SK-MEL-5 (cell line): ENCODE data around the gene PEX3. TPM values are rescaled to one million over a fixed set of nuclear protein-coding genes. Genes with fewer than 3 reads are reported as not detected.

Experiments used
- DNase-seq: peaks from one replicate; pipeline ENCODE4 v3.0.0-alpha.2; 2016; ENCODE audit warnings: low read depth, low spot score
- in situ Hi-C: cut with HindIII; loops from 2 replicates; pipeline ENCODE4 v1.10.0; 2016; ENCODE audit warnings: low sequenced_read_pairs, high pct_unique_total_duplicates, low pct_unique_long_range_greater_than_20kb
- polyA plus RNA-seq, 2 experiments: library from polyadenylated mRNA; depleted of rRNA; stranded (reverse); fragments of >200 nt; gene quantifications; 2 replicates each; pipeline ENCODE4 v1.2.3, GENCODE V29; 2015
- total RNA-seq: library from RNA; depleted of rRNA; stranded (reverse); fragments of >200 nt; shearing (Covaris generic); gene quantifications from 2 replicates; pipeline ENCODE4 v1.2.3, GENCODE V29; 2014; rRNA removed

Gene PEX3, protein sequence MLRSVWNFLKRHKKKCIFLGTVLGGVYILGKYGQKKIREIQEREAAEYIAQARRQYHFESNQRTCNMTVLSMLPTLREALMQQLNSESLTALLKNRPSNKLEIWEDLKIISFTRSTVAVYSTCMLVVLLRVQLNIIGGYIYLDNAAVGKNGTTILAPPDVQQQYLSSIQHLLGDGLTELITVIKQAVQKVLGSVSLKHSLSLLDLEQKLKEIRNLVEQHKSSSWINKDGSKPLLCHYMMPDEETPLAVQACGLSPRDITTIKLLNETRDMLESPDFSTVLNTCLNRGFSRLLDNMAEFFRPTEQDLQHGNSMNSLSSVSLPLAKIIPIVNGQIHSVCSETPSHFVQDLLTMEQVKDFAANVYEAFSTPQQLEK
- total RNA-seq = 13.0 and 17.5 TPM in 2 replicates
- 11.8 and 12.2 TPM in 2 replicates for polyA plus RNA-seq (2015; cell fraction: cytosol; rRNA removed)
- polyA plus RNA-seq (2015; cell fraction: nucleus; rRNA removed) = 17.0 and 23.0 TPM in 2 replicates

DNA sequence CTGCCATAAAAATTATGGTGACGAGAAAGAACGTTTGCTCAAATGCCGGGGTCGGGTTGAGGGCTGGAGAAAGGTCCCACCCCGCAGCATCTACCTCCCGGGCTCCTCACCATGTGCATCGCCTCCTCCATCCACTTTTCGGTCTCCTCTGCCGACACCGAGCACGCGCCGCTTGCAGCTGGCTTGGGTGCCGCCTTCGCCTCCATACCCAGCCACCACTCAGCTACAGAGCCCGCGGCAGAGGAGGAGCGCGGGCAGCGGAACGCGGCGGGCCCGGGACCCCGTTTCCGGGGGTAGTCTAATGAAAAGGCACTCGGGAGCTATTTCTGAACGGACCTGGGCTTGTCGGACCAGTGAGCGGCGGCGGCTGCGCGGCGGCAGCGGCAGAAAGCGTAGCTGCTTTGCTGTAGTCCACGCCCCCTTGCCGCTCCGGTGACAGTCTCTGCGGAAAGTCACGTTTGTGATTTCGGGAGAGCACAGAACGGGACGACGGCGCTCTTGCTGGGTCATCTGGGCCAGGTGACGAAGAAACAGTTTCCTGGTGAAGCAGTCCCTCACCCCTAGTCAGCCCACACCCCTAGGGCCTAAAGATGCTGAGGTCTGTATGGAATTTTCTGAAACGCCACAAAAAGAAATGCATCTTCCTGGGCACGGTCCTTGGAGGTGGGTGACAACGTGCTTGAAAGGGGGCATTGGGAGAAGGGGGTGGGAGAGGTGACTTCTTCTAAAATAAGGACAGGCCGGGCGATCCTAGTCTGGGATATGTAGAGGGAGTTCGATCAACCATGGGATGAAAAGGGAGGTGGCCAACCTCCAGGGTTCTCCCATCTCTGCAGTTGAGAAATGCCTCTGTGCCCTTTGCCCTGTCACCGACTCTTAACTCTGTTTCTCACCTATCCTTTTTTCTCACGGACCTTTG lies at the start of gene PEX3, which contains the start of gene ADAT2:
Gene PEX3 (plus strand): TSS at position 353 of the 919 bp plus-strand sequence. CDS start 238 bp downstream, at position 591.
Gene ADAT2 (minus strand): TSS at position 243 of the 919 bp plus-strand sequence. CDS start 37 bp downstream, at position 206.
- DNase-seq = peak; percentile 89
- in situ Hi-C loops = no loop called here

DNA sequence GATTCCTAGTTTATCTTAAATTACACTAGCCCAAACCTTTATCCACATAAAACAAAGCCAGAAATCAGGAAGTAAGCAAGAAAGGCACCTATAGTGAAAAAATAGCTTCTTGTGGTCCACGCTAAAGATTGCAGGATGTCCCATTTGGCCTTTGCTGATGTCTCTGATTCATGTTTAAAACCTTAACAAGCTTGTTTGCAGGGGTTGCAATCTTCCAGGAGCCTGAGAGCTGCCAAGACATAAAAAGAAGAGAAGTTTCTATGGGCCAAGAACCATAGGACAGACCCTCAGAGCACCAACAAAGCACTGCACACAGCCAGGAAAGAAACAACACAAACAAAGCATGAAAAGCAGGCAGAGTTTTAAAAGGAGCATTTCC lies 49.5 kb upstream of the PEX3 start:
- in situ Hi-C loops = no loop called here
- DNase-seq = no peak

DNA sequence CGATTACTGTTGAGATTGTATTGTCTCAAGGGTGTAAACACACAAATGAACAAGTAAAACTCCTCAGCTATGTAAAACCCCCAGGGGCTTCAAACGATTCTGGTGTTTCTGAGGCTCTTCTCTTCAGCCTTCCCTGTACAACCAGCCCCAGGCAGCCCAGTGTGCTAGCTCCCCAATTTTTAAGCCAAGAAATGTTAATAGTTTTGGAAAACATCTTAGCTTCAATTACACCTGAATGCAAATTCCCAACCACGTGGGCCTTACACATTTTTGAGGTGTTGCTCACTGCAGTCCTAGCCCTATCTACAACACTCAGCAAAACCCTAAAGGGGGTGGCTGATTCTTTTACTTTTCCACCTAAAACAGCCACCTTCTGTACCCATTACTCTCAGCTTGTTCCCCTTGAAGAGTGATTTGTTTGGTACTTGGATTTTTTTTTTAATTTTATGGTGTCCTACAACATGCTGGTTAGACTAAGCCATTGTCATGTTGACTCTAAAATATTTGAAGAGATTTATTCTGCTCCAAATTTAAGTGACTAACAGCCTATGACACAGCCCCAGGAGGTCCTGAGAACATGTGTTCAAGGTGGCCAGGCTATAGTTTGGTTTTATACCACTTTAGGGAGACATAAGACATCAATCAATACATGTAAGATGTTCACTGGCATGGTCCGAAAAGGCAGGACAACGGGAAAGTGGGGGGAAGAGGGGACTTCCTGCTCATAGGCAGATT lies 48.8 kb upstream of the PEX3 start:
- in situ Hi-C loops = no loop called here
- DNase-seq = no peak

DNA sequence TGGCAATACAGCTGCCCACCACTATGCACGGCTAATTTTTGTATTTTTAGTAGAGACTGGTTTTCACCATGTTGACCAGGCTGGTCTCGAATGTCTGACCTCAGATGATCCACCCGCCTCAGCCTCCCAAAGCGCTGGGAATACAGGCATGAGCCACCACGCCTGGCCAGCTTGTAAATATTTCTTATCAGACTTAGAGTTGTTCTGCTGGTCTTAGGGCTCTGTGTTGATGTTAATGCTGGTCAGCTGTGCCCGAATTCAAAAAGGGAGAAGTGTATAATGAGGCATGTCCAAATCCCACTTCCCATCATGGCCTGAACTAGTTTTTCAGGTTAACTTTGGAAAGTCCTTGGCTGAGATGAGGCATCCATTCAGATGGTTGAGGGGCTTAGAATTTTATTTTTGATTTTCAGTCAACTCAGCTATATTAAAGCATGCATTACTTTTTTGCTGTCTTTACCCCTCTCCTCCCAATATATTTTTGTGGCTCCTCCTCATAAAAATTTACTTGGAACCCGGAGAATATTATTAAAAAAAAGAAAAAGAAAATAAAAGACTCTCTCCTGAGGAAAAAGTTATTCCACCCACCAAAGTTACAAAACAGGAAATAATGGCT lies 47.8 kb upstream of the PEX3 start:
- no peak for DNase-seq
- in situ Hi-C loops = no loop called here

DNA sequence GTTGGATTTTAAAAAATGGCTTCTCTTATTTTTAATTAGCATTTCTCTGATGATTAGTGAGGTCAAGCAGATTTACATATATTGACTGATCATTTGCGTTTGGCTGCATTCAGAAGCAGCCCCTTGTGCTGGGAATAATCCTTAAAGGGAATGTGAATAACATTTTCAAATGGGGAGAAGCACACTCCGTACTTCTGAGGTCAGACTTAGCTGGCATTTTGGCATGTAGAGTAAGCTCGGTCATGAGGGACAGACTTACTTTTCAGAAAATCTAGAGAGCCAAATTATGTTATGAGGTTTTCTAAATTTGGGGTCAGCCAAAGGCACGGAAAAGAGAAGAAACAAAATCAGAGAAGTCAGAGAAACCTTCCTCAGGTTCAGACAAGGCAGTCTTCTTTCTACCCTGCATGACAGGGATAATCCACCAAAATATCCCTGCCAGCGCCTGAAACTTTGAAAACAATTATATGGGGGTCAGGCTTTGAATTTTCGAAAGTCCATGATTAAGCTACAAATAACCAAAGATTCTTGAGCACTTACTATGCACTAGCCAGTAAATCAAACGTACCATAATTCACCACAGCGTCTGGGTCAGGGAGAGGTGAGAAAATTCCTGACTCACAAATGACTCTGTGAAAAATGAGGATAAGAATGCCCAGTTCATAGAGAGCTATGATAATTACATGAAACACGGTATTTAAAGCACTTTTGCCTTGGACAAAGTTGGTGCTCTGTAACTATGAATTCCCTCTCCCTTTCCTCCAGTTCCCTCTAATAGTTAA lies 45.0 kb upstream of the PEX3 start:
- in situ Hi-C loops = no loop called here
- no peak for DNase-seq

DNA sequence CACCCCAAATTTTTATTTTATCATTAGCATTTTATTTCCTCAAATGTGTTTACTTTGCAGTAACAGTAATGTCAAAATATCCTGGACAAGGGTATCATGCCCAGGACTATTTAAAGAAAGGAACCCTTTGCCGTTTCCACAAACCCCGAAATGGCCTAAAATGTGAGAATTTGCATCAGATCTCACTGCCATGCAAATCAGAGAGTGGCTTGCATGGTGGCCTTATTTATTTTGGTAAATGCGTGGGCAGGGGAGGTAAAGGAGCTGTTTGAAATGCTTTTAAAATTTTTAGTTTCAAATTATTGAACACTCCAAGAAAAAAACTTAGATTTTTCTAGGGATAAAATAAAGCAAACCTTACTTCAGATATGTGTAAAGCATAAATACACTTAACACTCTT lies 43.9 kb upstream of the PEX3 start:
- in situ Hi-C loops = no loop called here
- no peak for DNase-seq

- no peak for DNase-seq
Measured at GRCh38 chr6:143408151-143408786, 42.3 kb upstream of the PEX3 start.

DNA sequence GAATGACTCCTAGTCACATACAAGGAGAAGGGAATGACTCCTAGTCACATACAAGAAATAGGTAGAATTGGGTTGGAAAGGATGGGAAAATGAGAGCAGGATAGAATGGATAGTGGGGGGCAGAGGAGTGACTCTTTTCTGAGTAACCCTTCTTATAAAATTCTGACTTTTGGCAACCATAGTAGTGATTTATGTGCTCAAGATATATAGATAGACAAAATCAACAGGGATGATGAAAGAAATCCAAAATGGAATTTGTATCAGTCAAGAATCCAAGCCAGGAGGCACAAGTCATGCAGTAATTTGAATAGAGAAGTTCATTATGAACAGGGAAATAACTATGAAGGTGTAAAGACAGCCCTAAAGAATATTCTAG lies 41.8 kb upstream of the PEX3 start:
- in situ Hi-C loops = no loop called here
- DNase-seq = no peak

More at GRCh38 chr6:143408151-143408786, 42.3 kb upstream of the PEX3 start:
- in situ Hi-C loops = no loop called here

DNA sequence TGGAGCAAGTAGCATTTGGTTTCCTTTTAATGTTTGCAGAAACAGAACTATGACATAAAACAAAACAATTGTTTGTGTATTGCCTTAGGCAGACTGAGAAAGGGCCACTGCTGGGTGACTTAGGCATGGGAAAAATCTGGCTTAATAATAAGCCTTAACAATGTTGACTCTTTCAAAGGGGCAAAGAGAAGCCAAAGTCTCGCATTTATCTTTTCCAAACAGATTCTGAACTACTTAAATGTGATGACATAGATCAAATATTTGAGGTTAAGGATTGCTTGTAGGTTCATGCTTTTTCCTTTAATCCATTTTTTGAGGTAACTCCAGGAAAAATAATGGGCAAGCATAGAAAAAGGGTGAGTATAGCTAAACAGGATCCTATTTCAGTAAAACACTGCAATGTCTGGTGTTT lies 39.7 kb upstream of the PEX3 start:
- in situ Hi-C loops = no loop called here
- no peak for DNase-seq

- no peak for DNase-seq
- in situ Hi-C loops = no loop called here
Measured at GRCh38 chr6:143414769-143415168, 35.8 kb upstream of the PEX3 start.

GRCh38 chr6:143419526-143419925 lies 31.1 kb upstream of the PEX3 start:
- in situ Hi-C loops = no loop called here
- DNase-seq = no peak

GRCh38 chr6:143426026-143426425 lies 24.6 kb upstream of the PEX3 start:
- DNase-seq = no peak
- in situ Hi-C loops = no loop called here

GRCh38 chr6:143427109-143427817 lies 23.3 kb upstream of the PEX3 start:
- peak; percentile 61 for DNase-seq
- in situ Hi-C loops = no loop called here

- DNase-seq = no peak
- in situ Hi-C loops = no loop called here
Measured at GRCh38 chr6:143429970-143430369, 20.6 kb upstream of the PEX3 start.

- in situ Hi-C loops = no loop called here
- no peak for DNase-seq
Measured at GRCh38 chr6:143431226-143431625, 19.4 kb upstream of the PEX3 start.

DNA sequence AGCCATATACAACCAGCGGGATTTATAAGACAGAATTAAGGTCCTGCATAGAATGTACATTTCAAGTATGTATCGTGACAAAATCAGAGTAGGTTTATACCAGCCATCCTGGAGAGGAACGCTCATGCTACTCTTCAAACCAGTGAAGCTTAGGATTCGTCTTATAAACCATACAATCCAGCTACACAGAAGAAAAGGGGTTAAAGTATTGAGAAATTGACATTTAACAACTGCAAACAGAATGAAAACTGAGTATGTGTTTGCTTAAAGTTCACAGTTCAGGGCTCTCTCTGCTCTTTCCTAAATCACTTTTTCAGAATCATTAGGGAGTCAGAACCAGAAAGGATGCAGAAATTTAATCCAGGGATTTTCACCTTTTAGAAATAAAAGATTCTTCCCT lies 18.0 kb upstream of the PEX3 start:
- no peak for DNase-seq
- in situ Hi-C loops = no loop called here
